ENCODE results near the gene TMEM59L. TPM values are rescaled to one million over a fixed set of nuclear protein-coding genes. Genes with fewer than 3 reads are reported as not detected.
A peak's percentile ranks its signal among the peaks of the same experiment; 100 is the strongest.

The TMEM59L gene
- total and polyA plus RNA-seq, 9 of the 15 experiments (the other 6 are each of a cell fraction or from before 2014, with no cell fraction given) = 0.37 TPM; not detected in 8

- peak; percentile 68 for TF ChIP-seq PRDM10 (IDR thresholded peaks at IDR 0.05; ENCODE audit: partially characterized antibody)
- TF ChIP-seq USF2 (CRISPR knock-in tag; IDR thresholded peaks at IDR 0.05) = peak; percentile 62
- TF ChIP-seq USF1 (CRISPR knock-in tag; IDR thresholded peaks at IDR 0.05) = peak; percentile 80
- peak; percentile 80 for TF ChIP-seq JUN (IDR thresholded peaks at IDR 0.05; ENCODE audit: borderline replicate concordance, low read depth, low read length)
- no peak for TF ChIP-seq JUN (CRISPR knock-in tag; IDR thresholded peaks at IDR 0.05; ENCODE audit: borderline replicate concordance)
- TF ChIP-seq CCNT2 (IDR thresholded peaks at IDR 0.05; ENCODE audit: borderline replicate concordance, extremely low read depth, insufficient read length, low read depth, low read length) = peak; percentile 51
- no peak for TF ChIP-seq NBN (IDR thresholded peaks at IDR 0.05; ENCODE audit: low read depth)
Measured at GRCh38 chr19:18660051-18660910, 47.6 kb downstream of the TMEM59L start (continued).
